Osteoblast (primary cell): ENCODE data around the gene SCYGR5. TPM values are rescaled to one million over a fixed set of nuclear protein-coding genes. Genes with fewer than 3 reads are reported as not detected.

ENCODE experiments used
- DNase-seq: peaks from one replicate; pipeline ENCODE4 v3.0.0; 2011; ENCODE audit warnings: low spot score, mixed read lengths; ENCODE audit not compliant: insufficient read length; ENCODE audit errors: missing footprints
- H2AFZ ChIP-seq: 2 replicates; pipeline ENCODE4 v1.6.0; 2011; ENCODE audit warnings: mild to moderate bottlenecking, low read length
- H3K27ac ChIP-seq: 2 replicates; pipeline ENCODE4 v1.5.1; 2011; ENCODE audit warnings: mild to moderate bottlenecking, low read depth, low read length, moderate library complexity
- H3K27me3 ChIP-seq: 2 replicates; pipeline ENCODE4 v1.6.0; 2012; ENCODE audit warnings: mild to moderate bottlenecking, control low read depth, inconsistent platforms, low read length, moderate library complexity; ENCODE audit not compliant: insufficient read depth
- H3K36me3 ChIP-seq: 2 replicates; pipeline ENCODE4 v1.5.1; 2011; ENCODE audit warnings: mild to moderate bottlenecking, low read length, control low read depth, moderate library complexity; ENCODE audit not compliant: insufficient read depth
- H3K4me1 ChIP-seq: 2 replicates; pipeline ENCODE4 v1.5.1; 2011; ENCODE audit warnings: mild to moderate bottlenecking, low read length, control low read depth, moderate library complexity; ENCODE audit not compliant: insufficient read depth
- H3K4me2 ChIP-seq: 2 replicates; pipeline ENCODE4 v1.6.0; 2011; ENCODE audit warnings: mild to moderate bottlenecking, low read length; ENCODE audit not compliant: insufficient read depth
- H3K4me3 ChIP-seq: fragments of 200-600 bp; sonication (generic); 3 replicates; pipeline ENCODE4 v1.5.1; 2012; ENCODE audit warnings: mild to moderate bottlenecking, low read length, inconsistent platforms; ENCODE audit not compliant: insufficient read depth
- H3K79me2 ChIP-seq: 2 replicates; pipeline ENCODE4 v1.6.0; 2012; ENCODE audit warnings: mild to moderate bottlenecking, low read length, control low read depth, inconsistent platforms; ENCODE audit not compliant: insufficient read depth
- H3K9me3 ChIP-seq: 2 replicates; pipeline ENCODE4 v1.5.1; 2011; ENCODE audit warnings: low read depth, low read length, control low read depth
- H4K20me1 ChIP-seq: 2 replicates; pipeline ENCODE4 v1.6.0; 2012; ENCODE audit warnings: mild to moderate bottlenecking, low read length, control low read depth; ENCODE audit not compliant: insufficient read depth
- CTCF ChIP-seq: IDR thresholded peaks from 2 replicates; pipeline ENCODE4 v1.5.1; 2011; ENCODE audit warnings: mild to moderate bottlenecking, low read depth, low read length, moderate library complexity; ENCODE audit errors: extremely low read depth
- total RNA-seq: library from RNA; depleted of rRNA; stranded (reverse); fragments of >200 nt; gene quantifications from 2 replicates; pipeline ENCODE4 v1.2.3, GENCODE V29; 2012

SCYGR5 gene
- total RNA-seq, 1 donor: not detected

- Histone ChIP-seq H3K27me3 (no peaks in the 10 kb centered on the region), H3K4me2 (no peak overlapping the region), H3K9me3 (no peaks in the 10 kb centered on the region), H3K4me3 (no peak overlapping the region), H3K27ac (no peak overlapping the region), H2AFZ (no peak overlapping the region), H3K79me2 (no peaks in the 10 kb centered on the region), H3K36me3 (no peaks in the 10 kb centered on the region), H3K4me1 (no peaks in the 10 kb centered on the region), H4K20me1 (no peaks in the 10 kb centered on the region)
- DNase-seq: no peak
- no peak for TF ChIP-seq CTCF
Observed at GRCh38 chr2:227710986-227711385, 44.4 kb downstream of the SCYGR5 start.

GRCh38 chr2:227713291-227713690 lies 46.7 kb downstream of the SCYGR5 start:
- H2AFZ ChIP-seq: no peak overlapping the region
- TF ChIP-seq CTCF: no peak

GRCh38 chr2:227716501-227716900 lies 49.9 kb downstream of the SCYGR5 start:
- no peak for TF ChIP-seq CTCF
- Histone ChIP-seq H3K27ac (no peak overlapping the region), H3K36me3 (no peaks in the 10 kb centered on the region), H3K9me3 (no peaks in the 10 kb centered on the region), H2AFZ (no peak overlapping the region), H3K27me3 (peaks cover 11% of the 10 kb centered on the region), H3K4me2 (no peak overlapping the region), H3K4me1 (peaks cover 4% of the 10 kb centered on the region), H3K79me2 (no peaks in the 10 kb centered on the region), H3K4me3 (no peak overlapping the region), H4K20me1 (no peaks in the 10 kb centered on the region)
- DNase-seq: no peak

More at GRCh38 chr2:227713291-227713690, 46.7 kb downstream of the SCYGR5 start:
- H3K4me2 ChIP-seq: no peak overlapping the region
- DNase-seq: no peak
- H3K79me2 ChIP-seq: no peaks in the 10 kb centered on the region
- peaks cover 3% of the 10 kb centered on the region for H3K4me1 ChIP-seq
- no peaks in the 10 kb centered on the region for H3K9me3 ChIP-seq
- H3K27ac ChIP-seq: no peak overlapping the region
- no peak overlapping the region for H3K4me3 ChIP-seq
- no peaks in the 10 kb centered on the region for H4K20me1 ChIP-seq
- no peaks in the 10 kb centered on the region for H3K36me3 ChIP-seq
- peaks cover 11% of the 10 kb centered on the region for H3K27me3 ChIP-seq

Other genes with a start within 250 kb of the SCYGR5 start
- 48.5 and 61.0 TPM in 2 replicates for gene AGFG1, start 194.6 kb upstream of the SCYGR5 start, total RNA-seq
- not detected in 2 replicates for gene SCYGR2, start 67.9 kb upstream of the SCYGR5 start, total RNA-seq
- gene SCYGR3, start 52.0 kb upstream of the SCYGR5 start, total RNA-seq: not detected in 2 replicates
- not detected in 2 replicates for gene SCYGR4, start 49.3 kb upstream of the SCYGR5 start, total RNA-seq
- gene SLC19A3, start 51.2 kb downstream of the SCYGR5 start, total RNA-seq: 0.29 and 0.36 TPM in 2 replicates
- not detected in 2 replicates for gene SCYGR6, start 58.0 kb downstream of the SCYGR5 start, total RNA-seq
- not detected in 2 replicates for gene SCYGR7, start 61.5 kb downstream of the SCYGR5 start, total RNA-seq
- gene SCYGR8, start 79.1 kb downstream of the SCYGR5 start, total RNA-seq: not detected in 2 replicates
- gene CCL20, start 147.0 kb downstream of the SCYGR5 start, total RNA-seq: 1.1 and 1.2 TPM in 2 replicates
- under 0.01 TPM in 1 of 2 replicates, not detected in the other for gene DAW1, start 204.8 kb downstream of the SCYGR5 start, total RNA-seq